GM19193 (cell line): ENCODE data around the gene SERPINH1.

Experiments used
- POLR2A ChIP-seq: IDR thresholded peaks from 4 replicates; pipeline ENCODE4 v1.6.1; 2011; ENCODE audit not compliant: insufficient read depth, insufficient read length; ENCODE audit errors: extremely low read depth

Gene SERPINH1

GRCh38 chr11:75591371-75591770 is 29.3 kb downstream of the SERPINH1 start:
- TF ChIP-seq POLR2A: no peak

- no peak for TF ChIP-seq POLR2A
Observed at GRCh38 chr11:75591966-75592365, 29.9 kb downstream of the SERPINH1 start.

- no peak for TF ChIP-seq POLR2A
Observed at GRCh38 chr11:75592715-75593114, 30.7 kb downstream of the SERPINH1 start.

GRCh38 chr11:75593286-75593915 is 31.3 kb downstream of the SERPINH1 start:
- TF ChIP-seq POLR2A: no peak

- no peak for TF ChIP-seq POLR2A
Observed at GRCh38 chr11:75594211-75594610, 32.2 kb downstream of the SERPINH1 start.

- no peak for TF ChIP-seq POLR2A
Observed at GRCh38 chr11:75595429-75595828, 33.4 kb downstream of the SERPINH1 start.

- TF ChIP-seq POLR2A: no peak
Observed at GRCh38 chr11:75596914-75597313, 34.9 kb downstream of the SERPINH1 start.

- TF ChIP-seq POLR2A: no peak
Observed at GRCh38 chr11:75597636-75598035, 35.6 kb downstream of the SERPINH1 start.

GRCh38 chr11:75598264-75598663 is 36.2 kb downstream of the SERPINH1 start:
- TF ChIP-seq POLR2A: no peak

GRCh38 chr11:75598900-75599299 is 36.8 kb downstream of the SERPINH1 start:
- TF ChIP-seq POLR2A: no peak

GRCh38 chr11:75600356-75600755 is 38.3 kb downstream of the SERPINH1 start:
- TF ChIP-seq POLR2A: no peak

- TF ChIP-seq POLR2A: no peak
Observed at GRCh38 chr11:75601494-75601893, 39.4 kb downstream of the SERPINH1 start.

- TF ChIP-seq POLR2A: no peak
Observed at GRCh38 chr11:75602951-75603350, 40.9 kb downstream of the SERPINH1 start.

GRCh38 chr11:75603791-75604736 is 42.0 kb downstream of the SERPINH1 start:
- TF ChIP-seq POLR2A: no peak

GRCh38 chr11:75606099-75606498 is 44.0 kb downstream of the SERPINH1 start:
- no peak for TF ChIP-seq POLR2A

- no peak for TF ChIP-seq POLR2A
Observed at GRCh38 chr11:75611823-75612222, 49.8 kb downstream of the SERPINH1 start.

- no peak for TF ChIP-seq POLR2A
Observed at GRCh38 chr11:75615751-75616150, 53.7 kb downstream of the SERPINH1 start.

- TF ChIP-seq POLR2A: no peak
Observed at GRCh38 chr11:75616281-75616680, 54.2 kb downstream of the SERPINH1 start.
